Mesendoderm (in vitro differentiated cells): ENCODE data around the gene PPP1R13B.

Experiments
- DNase-seq: peaks from one replicate; pipeline ENCODE4 v3.0.0; 2013
- H2AK5ac ChIP-seq: 2 replicates; pipeline ENCODE4 v1.6.1; 2013; ENCODE audit warnings: low read length, inconsistent platforms
- H2BK120ac ChIP-seq: 2 replicates; pipeline ENCODE4 v1.6.1; 2013; ENCODE audit warnings: low read depth, mild to moderate bottlenecking, low read length, moderate library complexity, mixed read lengths
- H2BK15ac ChIP-seq: replicated peaks from 2 replicates; pipeline ENCODE4 v1.6.1; 2013; ENCODE audit warnings: low read depth, mild to moderate bottlenecking, moderate library complexity
- H2BK5ac ChIP-seq: 2 replicates; pipeline ENCODE4 v1.6.1; 2013; ENCODE audit warnings: low read length, inconsistent platforms
- H3K18ac ChIP-seq: 2 replicates; pipeline ENCODE4 v1.6.1; 2013; ENCODE audit warnings: mild to moderate bottlenecking, low read length, mixed read lengths
- H3K23ac ChIP-seq: one replicate; pipeline ENCODE4 v1.6.1; 2013; ENCODE audit warnings: low read length
- H3K27ac ChIP-seq: 2 replicates; pipeline ENCODE4 v1.5.1; 2013; ENCODE audit warnings: low read depth, mild to moderate bottlenecking, inconsistent platforms, low read length, moderate library complexity
- H3K27me3 ChIP-seq: 2 replicates; pipeline ENCODE4 v1.6.1; 2013; ENCODE audit warnings: low read length, control low read depth, mild to moderate bottlenecking, inconsistent platforms; ENCODE audit not compliant: insufficient read depth, poor library complexity
- H3K36me3 ChIP-seq: 2 replicates; pipeline ENCODE4 v1.6.1; 2013; ENCODE audit warnings: low read length, inconsistent platforms; ENCODE audit not compliant: control insufficient read depth, insufficient read depth
- H3K4ac ChIP-seq: one replicate; pipeline ENCODE4 v1.6.1; 2013; ENCODE audit warnings: low read depth, mild to moderate bottlenecking, low read length, moderate library complexity
- H3K4me1 ChIP-seq: 2 replicates; pipeline ENCODE4 v1.6.1; 2013; ENCODE audit warnings: low read depth, low read length, inconsistent platforms; ENCODE audit not compliant: control insufficient read depth
- H3K4me2 ChIP-seq: 2 replicates; pipeline ENCODE4 v1.6.1; 2013; ENCODE audit warnings: low read length
- H3K4me3 ChIP-seq: 2 replicates; pipeline ENCODE4 v1.5.1; 2013; ENCODE audit warnings: mild to moderate bottlenecking, low read length
- H3K56ac ChIP-seq: one replicate; pipeline ENCODE4 v1.6.1; 2013; ENCODE audit warnings: low read length
- H3K79me1 ChIP-seq: 2 replicates; pipeline ENCODE4 v1.6.1; 2013; ENCODE audit warnings: low read length, inconsistent platforms
- H3K79me2 ChIP-seq: 2 replicates; pipeline ENCODE4 v1.6.1; 2013; ENCODE audit warnings: mild to moderate bottlenecking, low read length; ENCODE audit not compliant: control insufficient read depth, insufficient read depth
- H3K9ac ChIP-seq: 2 replicates; pipeline ENCODE4 v1.6.1; 2013; ENCODE audit warnings: low read length, inconsistent platforms
- H4K5ac ChIP-seq: one replicate; pipeline ENCODE4 v1.6.1; 2013; ENCODE audit warnings: low read length
- H4K8ac ChIP-seq: one replicate; pipeline ENCODE4 v1.6.1; 2013; ENCODE audit warnings: low read depth, mild to moderate bottlenecking, control low read depth, low read length, moderate library complexity
- WGBS: extraction: QIAGEN DNeasy Blood & Tissue Kit; methylation state at CpG from one replicate; pipeline ENCODE4 v1.1.7; 2013; ENCODE audit warnings: low lambda C conversion rate, missing lambda C conversion rate; ENCODE audit not compliant: insufficient coverage; ENCODE audit errors: extremely low coverage; 5-methylcytosine and 5-hydroxymethylcytosine counted together

Gene PPP1R13B

GRCh38 chr14:103770500-103770899 is 76.9 kb downstream of the PPP1R13B start:
- no peak overlapping the region for H3K4me3 ChIP-seq
- H3K4me1 ChIP-seq = no peaks in the 10 kb centered on the region
- no peak overlapping the region for H3K4ac ChIP-seq
- no peak overlapping the region for H3K4me2 ChIP-seq
- H3K56ac ChIP-seq = no peak overlapping the region
- H3K79me2 ChIP-seq = no peaks in the 10 kb centered on the region
- H2BK120ac ChIP-seq = no peak overlapping the region
- no peak overlapping the region for H2AK5ac ChIP-seq
- H3K23ac ChIP-seq = no peak overlapping the region
- H2BK15ac ChIP-seq = no peak overlapping the region
- DNase-seq = no peak
- no peaks in the 10 kb centered on the region for H3K27me3 ChIP-seq
- no peak overlapping the region for H3K9ac ChIP-seq
- no peaks in the 10 kb centered on the region for H3K36me3 ChIP-seq
- H3K79me1 ChIP-seq = no peaks in the 10 kb centered on the region
- H3K27ac ChIP-seq = no peak overlapping the region
- no peak overlapping the region for H4K8ac ChIP-seq
- no peak overlapping the region for H3K18ac ChIP-seq
- H4K5ac ChIP-seq = no peak overlapping the region
- no CpG with 5 or more reads among the region's 2 CpGs for WGBS
- no peak overlapping the region for H2BK5ac ChIP-seq

- Histone ChIP-seq H3K79me1 (no peaks in the 10 kb centered on the region), H3K18ac (no peak overlapping the region), H2BK15ac (no peak overlapping the region), H3K4me3 (no peak overlapping the region), H2BK120ac (no peak overlapping the region), H2AK5ac (no peak overlapping the region), H3K23ac (no peak overlapping the region), H3K4me2 (no peak overlapping the region), H2BK5ac (no peak overlapping the region), H3K27me3 (no peaks in the 10 kb centered on the region), H3K27ac (no peak overlapping the region), H3K56ac (no peak overlapping the region), H3K36me3 (no peaks in the 10 kb centered on the region), H3K9ac (no peak overlapping the region), H3K79me2 (no peaks in the 10 kb centered on the region), H3K4ac (no peak overlapping the region), H4K5ac (no peak overlapping the region), H3K4me1 (no peaks in the 10 kb centered on the region), H4K8ac (no peak overlapping the region)
- no peak for DNase-seq
- no CpG with 5 or more reads among the region's 4 CpGs for WGBS
These were observed 80.0 kb downstream of the PPP1R13B start for GRCh38 chr14:103767336-103767894.

- no peaks in the 10 kb centered on the region for H3K79me1 ChIP-seq
- no peak for DNase-seq
- H2BK120ac ChIP-seq = no peak overlapping the region
- H3K9ac ChIP-seq = no peak overlapping the region
- H3K27me3 ChIP-seq = no peaks in the 10 kb centered on the region
- no peaks in the 10 kb centered on the region for H3K4me1 ChIP-seq
- no peak overlapping the region for H3K4me3 ChIP-seq
- H3K18ac ChIP-seq = no peak overlapping the region
- no peak overlapping the region for H2BK15ac ChIP-seq
- no peak overlapping the region for H2AK5ac ChIP-seq
- no CpG with 5 or more reads among the region's 3 CpGs for WGBS
- H3K27ac ChIP-seq = no peak overlapping the region
- no peak overlapping the region for H3K4me2 ChIP-seq
- H3K56ac ChIP-seq = no peak overlapping the region
- H4K8ac ChIP-seq = no peak overlapping the region
- no peak overlapping the region for H3K23ac ChIP-seq
- H2BK5ac ChIP-seq = no peak overlapping the region
- no peak overlapping the region for H4K5ac ChIP-seq
- no peaks in the 10 kb centered on the region for H3K36me3 ChIP-seq
- H3K4ac ChIP-seq = no peak overlapping the region
- no peaks in the 10 kb centered on the region for H3K79me2 ChIP-seq
These were observed 81.8 kb downstream of the PPP1R13B start for GRCh38 chr14:103765526-103765925.

GRCh38 chr14:103763730-103764488 is 83.5 kb downstream of the PPP1R13B start:
- H3K36me3 ChIP-seq = no peaks in the 10 kb centered on the region
- H3K4ac ChIP-seq = no peak overlapping the region
- H3K9ac ChIP-seq = no peak overlapping the region
- no peak overlapping the region for H3K23ac ChIP-seq
- H2BK15ac ChIP-seq = no peak overlapping the region
- no peak for DNase-seq
- no peak overlapping the region for H2BK5ac ChIP-seq
- H3K56ac ChIP-seq = no peak overlapping the region
- no peaks in the 10 kb centered on the region for H3K79me1 ChIP-seq
- H4K5ac ChIP-seq = no peak overlapping the region
- no peak overlapping the region for H3K4me3 ChIP-seq
- no peak overlapping the region for H2BK120ac ChIP-seq
- no peak overlapping the region for H3K4me2 ChIP-seq
- WGBS = no CpG with 5 or more reads among the region's 5 CpGs
- no peak overlapping the region for H2AK5ac ChIP-seq
- no peak overlapping the region for H3K27ac ChIP-seq
- H3K4me1 ChIP-seq = no peaks in the 10 kb centered on the region
- H3K79me2 ChIP-seq = no peaks in the 10 kb centered on the region
- no peak overlapping the region for H4K8ac ChIP-seq
- no peak overlapping the region for H3K18ac ChIP-seq
- H3K27me3 ChIP-seq = no peaks in the 10 kb centered on the region

- Histone ChIP-seq H2AK5ac (no peak overlapping the region), H3K4me2 (no peak overlapping the region), H3K27ac (no peak overlapping the region), H3K18ac (no peak overlapping the region), H3K27me3 (no peaks in the 10 kb centered on the region), H3K79me1 (no peaks in the 10 kb centered on the region), H3K56ac (no peak overlapping the region), H2BK15ac (no peak overlapping the region), H3K9ac (no peak overlapping the region), H3K4me1 (no peaks in the 10 kb centered on the region), H3K36me3 (no peaks in the 10 kb centered on the region), H3K23ac (no peak overlapping the region), H3K4ac (no peak overlapping the region), H2BK120ac (no peak overlapping the region), H3K4me3 (no peak overlapping the region), H3K79me2 (no peaks in the 10 kb centered on the region), H4K5ac (no peak overlapping the region), H2BK5ac (no peak overlapping the region), H4K8ac (no peak overlapping the region)
- WGBS = no CpG with 5 or more reads among the region's 13 CpGs
- DNase-seq = no peak
These were observed 84.8 kb downstream of the PPP1R13B start for GRCh38 chr14:103762541-103762940.

GRCh38 chr14:103762036-103762435 is 85.3 kb downstream of the PPP1R13B start:
- Histone ChIP-seq H3K4me3 (no peak overlapping the region), H4K8ac (no peak overlapping the region), H3K4ac (no peak overlapping the region), H4K5ac (no peak overlapping the region), H2BK120ac (no peak overlapping the region), H3K4me1 (no peaks in the 10 kb centered on the region), H2BK15ac (no peak overlapping the region), H3K79me1 (no peaks in the 10 kb centered on the region), H3K79me2 (no peaks in the 10 kb centered on the region), H3K9ac (no peak overlapping the region), H3K23ac (no peak overlapping the region), H3K27me3 (no peaks in the 10 kb centered on the region), H2AK5ac (no peak overlapping the region), H3K4me2 (no peak overlapping the region), H3K36me3 (no peaks in the 10 kb centered on the region), H2BK5ac (no peak overlapping the region), H3K18ac (no peak overlapping the region), H3K27ac (no peak overlapping the region), H3K56ac (no peak overlapping the region)
- no CpG with 5 or more reads among the region's 1 CpG for WGBS
- DNase-seq = no peak
